Peyer's patch (tissue), 4 donors: ENCODE results near the gene EVC2. TPM values are rescaled to one million over a fixed set of nuclear protein-coding genes. Genes with fewer than 3 reads are reported as not detected.

Source experiments
- DNase-seq, 3 donors: peaks; one replicate each; pipeline ENCODE4 v3.0.0-alpha.2; 2017 to 2019
- H3K27ac ChIP-seq, 4 donors: fragments of 200-600 bp; sonication (generic); one replicate each; pipeline ENCODE4 v1.5.1; 2016 to 2019
- H3K27me3 ChIP-seq, 2 donors: fragments of 200-600 bp; sonication (generic); one replicate each; pipeline ENCODE4 v1.5.1; 2019
- H3K36me3 ChIP-seq, 3 donors: fragments of 200-600 bp; sonication (generic); one replicate each; pipeline ENCODE4 v1.5.1; 2016 to 2019
- H3K4me1 ChIP-seq, 4 donors: fragments of 200-600 bp; sonication (generic); one replicate each; pipeline ENCODE4 v1.5.1; 2016 to 2019
- H3K4me3 ChIP-seq, 4 donors: fragments of 200-600 bp; sonication (generic); 1 replicate in 3 of 4; 2 replicates in 1 of 4; pipeline ENCODE4 v1.5.1; 2016 to 2019; ENCODE audit warnings: mild to moderate bottlenecking in 1 of 4
- H3K9me3 ChIP-seq, 4 donors: fragments of 200-600 bp; sonication (generic); one replicate each; pipeline ENCODE4 v1.5.1; 2016 to 2019; ENCODE audit warnings: mild to moderate bottlenecking in 1 of 4
- CTCF ChIP-seq, 6 experiments: fragments of 450-650 bp in 4 of 6; fragments of 200-600 bp in 2 of 6; sonication (generic) in 1 of 6; IDR thresholded peaks; one replicate each; pipeline ENCODE4 v1.5.1; 2017 to 2019; ENCODE audit warnings: antibody characterized with exemption in 6 of 6, mild to moderate bottlenecking in 3 of 6, moderate library complexity in 1 of 6
- POLR2A ChIP-seq, 2 donors: fragments of 450-650 bp; IDR thresholded peaks; one replicate each; pipeline ENCODE4 v1.5.1; 2017; ENCODE audit warnings: antibody characterized with exemption in 2 of 2, mild to moderate bottlenecking in 2 of 2, moderate library complexity in 2 of 2
- total RNA-seq, 4 donors: library from RNA; depleted of rRNA; stranded (reverse); fragments of >200 nt; gene quantifications; one replicate each; pipeline ENCODE4 v1.1.0, GENCODE V29; 2016

The EVC2 gene
- total RNA-seq, 4 donors from 2014 or later, result 0.70 to 32.2 (median 4.1) TPM

GRCh38 chr4:5752376-5753184, 44.2 kb upstream of the EVC2 start:
- H3K4me3 ChIP-seq, result no peak overlapping the region
- TF ChIP-seq CTCF (IDR thresholded peaks at IDR 0.05) (no peak), POLR2A (IDR thresholded peaks at IDR 0.05) (no peak)
- DNase-seq, result no peak

GRCh38 chr4:5751666-5752375, 43.5 kb upstream of the EVC2 start:
- Histone ChIP-seq H3K27ac (no peak overlapping the region), H3K9me3 (no peaks in the 10 kb centered on the region), H3K4me3 (no peak overlapping the region), H3K36me3 (peaks cover 0 to 8% (median 0%) of the 10 kb centered on the region in 3 donors), H3K4me1 (no peaks in the 10 kb centered on the region), H3K27me3 (no peaks in the 10 kb centered on the region)
- TF ChIP-seq POLR2A (IDR thresholded peaks at IDR 0.05) (no peak), CTCF (IDR thresholded peaks at IDR 0.05) (no peak)
- no peak for DNase-seq

More at GRCh38 chr4:5752376-5753184, 44.2 kb upstream of the EVC2 start:
- no peak overlapping the region for H3K27ac ChIP-seq
- H3K9me3 ChIP-seq, result no peaks in the 10 kb centered on the region
- H3K4me1 ChIP-seq, result no peaks in the 10 kb centered on the region
- no peaks in the 10 kb centered on the region for H3K27me3 ChIP-seq
- peaks cover 0 to 9% (median 0%) of the 10 kb centered on the region in 3 donors for H3K36me3 ChIP-seq

DNA sequence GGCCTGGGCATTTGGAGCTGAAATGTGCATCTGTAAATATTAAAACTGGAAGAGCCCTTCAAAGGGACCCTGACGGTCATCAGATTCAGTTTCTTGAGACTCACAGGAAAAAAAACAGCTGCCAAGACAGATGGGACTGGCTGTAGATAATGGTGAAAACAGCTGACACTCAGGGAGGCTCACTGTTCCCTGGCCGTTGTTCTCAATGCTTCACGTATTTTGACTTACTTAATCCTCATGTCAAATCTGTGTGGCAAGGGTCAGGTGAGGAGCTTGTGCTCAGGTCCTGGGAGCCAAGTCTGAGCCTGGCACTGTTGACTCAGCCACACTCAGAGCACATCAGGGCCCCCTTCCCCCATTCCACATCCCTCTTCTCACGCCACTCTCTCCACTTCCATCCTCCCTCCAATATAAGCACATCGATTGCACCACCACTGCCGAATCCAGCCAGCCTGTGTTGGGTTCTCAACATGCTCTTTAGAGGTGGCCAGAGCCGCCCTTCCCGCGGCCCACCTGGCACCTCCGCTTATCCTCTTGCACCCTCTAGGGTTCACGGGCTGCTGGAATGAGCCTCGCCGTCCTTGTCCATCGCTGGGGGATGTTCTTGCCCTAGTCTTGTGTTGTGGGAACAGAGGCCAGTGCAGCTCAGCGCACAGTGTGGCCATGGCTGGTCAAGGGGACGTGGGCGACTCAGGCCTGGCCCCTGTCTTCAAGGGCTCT, 42.7 kb upstream of the EVC2 start:
- DNase-seq, result no peak
- no peaks in the 10 kb centered on the region for H3K27me3 ChIP-seq
- no peaks in the 10 kb centered on the region for H3K9me3 ChIP-seq
- peaks cover 0 to 1% (median 0%) of the 10 kb centered on the region in 3 donors for H3K36me3 ChIP-seq
- H3K27ac ChIP-seq, result no peak overlapping the region
- TF ChIP-seq CTCF (IDR thresholded peaks at IDR 0.05), result no peak
- TF ChIP-seq POLR2A (IDR thresholded peaks at IDR 0.05), result no peak
- no peak overlapping the region for H3K4me3 ChIP-seq
- no peaks in the 10 kb centered on the region for H3K4me1 ChIP-seq

- Histone ChIP-seq H3K9me3 (no peaks in the 10 kb centered on the region), H3K27me3 (no peaks in the 10 kb centered on the region), H3K36me3 (no peaks in the 10 kb centered on the region), H3K27ac (no peak overlapping the region), H3K4me1 (no peaks in the 10 kb centered on the region), H3K4me3 (no peak overlapping the region)
- TF ChIP-seq POLR2A (IDR thresholded peaks at IDR 0.05) (no peak), CTCF (IDR thresholded peaks at IDR 0.05) (no peak)
- no peak for DNase-seq
Measured at GRCh38 chr4:5750052-5750945, 41.9 kb upstream of the EVC2 start.

DNA sequence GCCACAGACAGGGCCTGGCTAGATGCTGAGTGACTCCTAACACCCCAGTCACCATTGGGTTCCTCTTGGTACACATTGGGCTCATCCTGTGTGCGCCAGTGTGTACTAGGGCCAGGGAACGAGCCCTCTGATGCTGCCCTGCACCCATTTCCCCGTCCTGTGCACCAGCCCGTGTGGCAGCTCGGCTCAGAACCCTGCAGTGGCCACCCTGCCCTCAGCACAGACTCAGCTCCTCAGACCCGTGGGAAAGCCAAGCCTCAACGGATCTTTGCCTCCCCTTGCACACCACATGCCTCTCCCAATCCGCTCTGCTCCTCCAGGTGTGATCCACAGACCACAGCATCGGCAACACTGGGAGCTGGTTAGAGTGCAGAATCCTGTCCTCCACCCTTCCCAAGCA, 41.2 kb upstream of the EVC2 start:
- H3K4me1 ChIP-seq, result no peaks in the 10 kb centered on the region
- H3K27ac ChIP-seq, result no peak overlapping the region
- H3K36me3 ChIP-seq, result no peaks in the 10 kb centered on the region
- no peaks in the 10 kb centered on the region for H3K27me3 ChIP-seq
- H3K9me3 ChIP-seq, result no peaks in the 10 kb centered on the region
- no peak overlapping the region for H3K4me3 ChIP-seq
- no peak for TF ChIP-seq CTCF (IDR thresholded peaks at IDR 0.05)
- TF ChIP-seq POLR2A (IDR thresholded peaks at IDR 0.05), result no peak
- DNase-seq, result no peak
